GM10847 (cell line): Measurements from ENCODE around the gene MEIKIN.

Experiments used
- POLR2A ChIP-seq: IDR thresholded peaks from 2 replicates; pipeline ENCODE4 v1.6.1; 2011; ENCODE audit not compliant: insufficient read length; ENCODE audit errors: extremely low read depth

Gene MEIKIN

DNA sequence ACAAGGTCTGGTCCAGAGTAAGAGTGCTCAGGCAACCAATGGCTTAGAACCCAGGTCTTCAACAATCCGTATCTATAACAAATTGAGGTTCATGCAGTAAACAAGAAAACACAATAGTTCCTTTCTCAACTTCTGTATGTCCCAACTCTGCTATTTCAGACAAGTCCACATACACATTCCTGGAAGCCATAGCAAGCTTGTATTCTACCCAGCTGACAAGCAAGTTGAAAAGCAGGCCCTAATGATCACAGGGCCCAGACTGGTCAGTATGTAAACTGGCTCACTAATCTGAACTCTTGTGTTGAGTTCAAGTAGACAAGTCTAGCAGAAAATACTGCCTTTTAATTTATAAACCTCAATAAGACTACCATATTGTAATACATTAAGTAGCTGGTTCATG lies 175.5 kb downstream of the MEIKIN start:
- no peak for TF ChIP-seq POLR2A

DNA sequence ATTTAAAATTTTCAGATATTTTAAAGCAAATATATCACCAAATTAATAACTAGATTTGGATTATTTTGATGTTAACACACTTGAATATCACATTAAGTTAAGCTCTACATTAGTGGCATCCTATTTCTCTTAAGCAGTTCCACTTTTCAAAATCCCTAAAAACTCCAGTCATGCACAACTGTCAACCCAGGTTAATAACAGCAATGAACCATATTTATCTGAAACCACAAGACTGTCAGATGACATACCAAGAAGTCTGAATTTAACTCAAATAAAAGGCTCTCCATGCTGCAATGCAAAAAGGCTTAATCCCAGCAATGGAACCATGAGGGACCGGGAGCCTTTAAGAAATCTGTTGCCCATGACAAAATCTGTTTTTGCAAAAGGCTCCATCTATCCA lies 176.1 kb downstream of the MEIKIN start:
- no peak for TF ChIP-seq POLR2A

DNA sequence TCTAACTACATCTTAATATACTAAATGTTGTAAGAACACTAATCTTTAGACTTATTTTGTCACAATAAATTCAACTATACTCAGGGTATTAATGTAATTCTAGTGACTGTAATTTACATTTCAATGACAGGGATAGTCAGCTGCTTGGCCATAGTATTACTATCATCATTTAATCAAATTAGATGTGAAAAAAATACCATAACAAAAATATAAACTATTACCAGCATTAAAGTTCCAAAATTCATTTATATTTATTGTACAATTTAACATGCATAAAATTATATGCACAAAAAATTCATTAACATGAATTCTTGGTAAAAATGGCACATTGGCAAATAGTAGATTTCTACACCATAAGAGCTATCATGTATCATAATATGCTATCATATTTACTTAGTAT lies 177.6 kb downstream of the MEIKIN start:
- no peak for TF ChIP-seq POLR2A

GRCh38 chr5:131766689-131767088 lies 178.8 kb downstream of the MEIKIN start:
- no peak for TF ChIP-seq POLR2A

- no peak for TF ChIP-seq POLR2A
Measured at GRCh38 chr5:131765261-131765660, 180.2 kb downstream of the MEIKIN start.

DNA sequence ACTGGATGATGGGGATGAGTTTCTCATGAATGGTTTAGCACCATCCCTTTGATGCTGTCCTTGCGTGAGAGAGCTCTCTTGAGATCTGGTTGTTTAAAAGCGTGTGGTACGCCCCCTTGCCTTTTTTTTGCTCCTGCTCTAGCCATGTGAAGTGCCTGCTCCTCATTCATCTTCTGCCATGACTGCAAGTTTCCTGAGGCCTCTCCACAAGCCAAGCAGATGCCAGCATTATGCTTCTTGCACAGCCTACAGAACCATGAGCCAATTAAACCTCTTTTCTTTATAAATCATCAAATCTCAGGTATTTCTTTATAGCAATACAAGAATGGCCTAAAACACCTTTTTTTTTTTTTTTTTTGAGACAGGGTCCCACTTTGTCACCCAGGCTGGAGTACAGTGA lies 181.5 kb downstream of the MEIKIN start:
- no peak for TF ChIP-seq POLR2A

GRCh38 chr5:131760793-131761192 lies 184.7 kb downstream of the MEIKIN start:
- no peak for TF ChIP-seq POLR2A

DNA sequence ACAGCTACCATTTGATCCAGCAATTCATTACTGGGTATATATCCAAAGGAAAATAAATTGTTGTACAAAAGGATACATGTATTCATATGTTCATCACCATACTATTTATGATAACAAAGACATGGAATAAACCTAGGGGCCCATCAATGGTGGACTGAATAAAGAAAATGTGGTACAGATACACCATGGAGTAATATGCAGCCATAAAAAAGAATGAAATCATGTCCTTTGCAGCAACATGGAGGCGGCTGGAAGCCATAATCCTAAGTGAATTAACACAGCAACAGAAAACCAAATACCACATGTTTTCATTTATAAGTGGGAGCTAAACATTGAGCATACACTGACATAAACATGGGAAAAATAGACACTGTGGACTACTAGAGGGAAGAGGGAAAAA lies 185.8 kb downstream of the MEIKIN start:
- no peak for TF ChIP-seq POLR2A

GRCh38 chr5:131758520-131758900 lies 187.0 kb downstream of the MEIKIN start:
- no peak for TF ChIP-seq POLR2A

- no peak for TF ChIP-seq POLR2A
Measured at GRCh38 chr5:131757830-131758519, 187.5 kb downstream of the MEIKIN start.
